Gastroesophageal sphincter (tissue), 3 donors: Measurements from ENCODE around the gene SREK1.

ENCODE experiments used
- CTCF ChIP-seq, 4 experiments: fragments of 200-600 bp in 2 of 4; fragments of 450-650 bp in 2 of 4; sonication (generic) in 1 of 4; IDR thresholded peaks; one replicate each; pipeline ENCODE4 v1.5.1; 2017 to 2019; ENCODE audit warnings: antibody characterized with exemption in 4 of 4, mild to moderate bottlenecking in 2 of 4, moderate library complexity in 2 of 4
- POLR2A ChIP-seq, 2 donors: fragments of 450-650 bp; IDR thresholded peaks; one replicate each; pipeline ENCODE4 v1.6.1; 2017; ENCODE audit warnings: antibody characterized with exemption in 2 of 2, mild to moderate bottlenecking in 2 of 2, moderate library complexity in 1 of 2

- TF ChIP-seq CTCF (IDR thresholded peaks at IDR 0.05), result peak in 1 of 4 experiments; percentile 3
- peak; percentile 87 to 91 for TF ChIP-seq POLR2A (IDR thresholded peaks at IDR 0.05)
These were observed at the start of gene SREK1 for GRCh38 chr5:66144074-66144833.
